Stimulated activated CD8-positive, alpha-beta memory T cell treated with anti-CD3 and anti-CD28 coated beads, Interleukin-15, amount 100 ng/mL, for 1 hour (primary cell): ENCODE measurements around the gene ADIPOQ.
"Not testable (repeated sequence)": the region's sequence is repeated elsewhere in the genome, so short reads cannot be mapped to it uniquely, and the experiment has no call there.

Experiments used
- DNase-seq: peaks from one replicate; pipeline ENCODE4 v3.0.0-alpha.2; 2020; ENCODE audit warnings: low read depth

The ADIPOQ gene

GRCh38 chr3:186842426-186843038 is at the start of gene ADIPOQ:
TSS of gene ADIPOQ (plus strand) at chr3:186842710. CDS start at chr3:186853059, 10,349 bp downstream.
- DNase-seq, result no peak

GRCh38 chr3:186798239-186798874 is 44.2 kb upstream of the ADIPOQ start:
- no peak for DNase-seq

- DNase-seq, result no peak
Measured at GRCh38 chr3:186800285-186800684, 42.2 kb upstream of the ADIPOQ start.

- DNase-seq, result no peak
Measured at GRCh38 chr3:186802701-186803100, 39.8 kb upstream of the ADIPOQ start.

- DNase-seq, result not testable (repeated sequence)
Measured at GRCh38 chr3:186803447-186803846, 39.1 kb upstream of the ADIPOQ start.

- peak; percentile 71 for DNase-seq
Measured at GRCh38 chr3:186806089-186807055, 36.1 kb upstream of the ADIPOQ start, which contains the start of gene RFC4. TSS of gene RFC4 (minus strand) at chr3:186806482. CDS start at chr3:186804713, 1,769 bp downstream.

GRCh38 chr3:186807231-186807630 is 35.3 kb upstream of the ADIPOQ start:
- DNase-seq, result no peak

- DNase-seq, result no peak
Measured at GRCh38 chr3:186810336-186810996, 32.0 kb upstream of the ADIPOQ start.

GRCh38 chr3:186811313-186811712 is 31.2 kb upstream of the ADIPOQ start:
- DNase-seq, result not testable (repeated sequence)

GRCh38 chr3:186814100-186814499 is 28.4 kb upstream of the ADIPOQ start:
- DNase-seq, result no peak

- no peak for DNase-seq
Measured at GRCh38 chr3:186815435-186815834, 27.1 kb upstream of the ADIPOQ start.

- DNase-seq, result no peak
Measured at GRCh38 chr3:186818516-186818915, 24.0 kb upstream of the ADIPOQ start.

GRCh38 chr3:186818956-186819355 is 23.6 kb upstream of the ADIPOQ start:
- DNase-seq, result no peak

GRCh38 chr3:186821429-186822387 is 20.8 kb upstream of the ADIPOQ start:
- DNase-seq, result no peak

GRCh38 chr3:186822388-186822759 is 20.1 kb upstream of the ADIPOQ start:
- DNase-seq, result not testable (repeated sequence)

GRCh38 chr3:186823386-186823785 is 19.1 kb upstream of the ADIPOQ start:
- DNase-seq, result no peak

- DNase-seq, result no peak
Measured at GRCh38 chr3:186824430-186825139, 17.9 kb upstream of the ADIPOQ start.

- DNase-seq, result no peak
Measured at GRCh38 chr3:186825294-186825821, 17.2 kb upstream of the ADIPOQ start.

GRCh38 chr3:186825872-186826409 is 16.6 kb upstream of the ADIPOQ start:
- no peak for DNase-seq
